ENCODE results near the gene PPP3CA. TPM values are rescaled to one million over a fixed set of nuclear protein-coding genes. Genes with fewer than 3 reads are reported as not detected.

Gene PPP3CA
- total and polyA plus RNA-seq, 2 of the 13 experiments (the other 11 are each of a cell fraction or from before 2014, with no cell fraction given), result 4.8 to 13.2 TPM

DNA sequence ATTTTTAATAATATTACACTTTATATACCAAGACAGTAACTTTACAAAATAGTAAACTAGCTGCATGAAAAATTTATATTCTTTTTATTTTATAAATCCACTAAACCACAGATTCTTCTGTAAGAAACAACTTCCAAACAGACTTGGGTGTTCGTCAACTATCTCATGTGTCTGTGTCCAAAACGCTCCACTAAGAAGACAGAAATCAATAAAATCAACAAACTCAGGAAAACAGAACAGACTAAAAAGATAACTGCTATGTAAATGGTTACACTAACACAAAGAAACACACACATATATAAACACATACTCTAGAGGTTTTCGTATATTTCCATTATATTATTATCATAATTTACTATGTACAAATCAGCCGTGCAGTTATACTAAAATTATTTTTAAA, 158.4 kb downstream of the PPP3CA start:
- Histone ChIP-seq H4K20me1 (ENCODE audit: insufficient read depth, low read length) (no peaks in the 10 kb centered on the region), H3K9ac (ENCODE audit: insufficient read depth, low read depth, low read length) (no peak overlapping the region), H3K79me2 (ENCODE audit: insufficient read depth, low read length) (no peaks in the 10 kb centered on the region), H3K27me3 (ENCODE audit: control insufficient read depth in 1 of 2, insufficient read depth in 2 of 2, low read length in 2 of 2) (no peaks in the 10 kb centered on the region), H3K9me3 (ENCODE audit: low read length) (no peaks in the 10 kb centered on the region), H2AFZ (ENCODE audit: low read length) (no peak overlapping the region), H3K4me1 (ENCODE audit: insufficient read depth, low read length) (peaks cover 41% of the 10 kb centered on the region), H3K4me3 (replicated peaks in 1 of 3; ENCODE audit: insufficient read depth in 1 of 3, low read depth in 2 of 3, low read length in 3 of 3) (no peak overlapping the region), H3K27ac (ENCODE audit: extremely low read length, insufficient read depth, low read length) (peak overlapping the region; percentile 52), H3K36me3 (replicated peaks in 1 of 2; ENCODE audit: control insufficient read depth in 1 of 2, insufficient read depth in 2 of 2, low read length in 2 of 2) (no peaks in the 10 kb centered on the region), H3K4me2 (ENCODE audit: low read depth, low read length) (no peak overlapping the region)
- intact Hi-C loops (cut with micrococcal nuclease; ENCODE audit: unreplicated experiment) (loop anchor here (5.0 kb wide), 1 partner anchor 158 kb away; the partner anchor contains the start of gene PPP3CA), in situ Hi-C loops (cut with HindIII; ENCODE audit: extremely low pct_ligation_motif_present, low pct_unique_long_range_greater_than_20kb) (no loop called here)
- FAIRE-seq (no peak), ATAC-seq (peak; percentile 61), DNase-seq (ENCODE audit: low spot score) (no peak)
- 43% methylated on average over 4 of the region's 4 CpGs for WGBS (ENCODE audit: low lambda C conversion rate)
- ChIA-PET POLR2A (interaction anchor here (1.5 kb wide), 1 partner anchor 159 kb away, joined by 3 read pairs; the partner anchor contains the start of gene PPP3CA), CTCF (ENCODE audit: low intra/inter-chr PET ratio, low total read pairs) (no interaction called here)
- BruUV-seq (replicated peaks), result no TSS peak
- no peak for TF ChIP-seq ZFX (CRISPR knock-in tag; IDR thresholded peaks at IDR 0.05; ENCODE audit: low read depth)
- TF ChIP-seq ZNF543 (CRISPR knock-in tag; IDR thresholded peaks at IDR 0.05), result no peak
- no peak for TF ChIP-seq SOX13 (IDR thresholded peaks at IDR 0.05)
- peak in 1 of 2 experiments; percentile 51; a peak in 1 of 4 replicates for TF ChIP-seq SOX13 (CRISPR knock-in tag; conservative IDR thresholded peaks at IDR 0.05 in 1 of 2, IDR thresholded peaks at IDR 0.05 in 1 of 2)
- TF ChIP-seq, protein P1, sequence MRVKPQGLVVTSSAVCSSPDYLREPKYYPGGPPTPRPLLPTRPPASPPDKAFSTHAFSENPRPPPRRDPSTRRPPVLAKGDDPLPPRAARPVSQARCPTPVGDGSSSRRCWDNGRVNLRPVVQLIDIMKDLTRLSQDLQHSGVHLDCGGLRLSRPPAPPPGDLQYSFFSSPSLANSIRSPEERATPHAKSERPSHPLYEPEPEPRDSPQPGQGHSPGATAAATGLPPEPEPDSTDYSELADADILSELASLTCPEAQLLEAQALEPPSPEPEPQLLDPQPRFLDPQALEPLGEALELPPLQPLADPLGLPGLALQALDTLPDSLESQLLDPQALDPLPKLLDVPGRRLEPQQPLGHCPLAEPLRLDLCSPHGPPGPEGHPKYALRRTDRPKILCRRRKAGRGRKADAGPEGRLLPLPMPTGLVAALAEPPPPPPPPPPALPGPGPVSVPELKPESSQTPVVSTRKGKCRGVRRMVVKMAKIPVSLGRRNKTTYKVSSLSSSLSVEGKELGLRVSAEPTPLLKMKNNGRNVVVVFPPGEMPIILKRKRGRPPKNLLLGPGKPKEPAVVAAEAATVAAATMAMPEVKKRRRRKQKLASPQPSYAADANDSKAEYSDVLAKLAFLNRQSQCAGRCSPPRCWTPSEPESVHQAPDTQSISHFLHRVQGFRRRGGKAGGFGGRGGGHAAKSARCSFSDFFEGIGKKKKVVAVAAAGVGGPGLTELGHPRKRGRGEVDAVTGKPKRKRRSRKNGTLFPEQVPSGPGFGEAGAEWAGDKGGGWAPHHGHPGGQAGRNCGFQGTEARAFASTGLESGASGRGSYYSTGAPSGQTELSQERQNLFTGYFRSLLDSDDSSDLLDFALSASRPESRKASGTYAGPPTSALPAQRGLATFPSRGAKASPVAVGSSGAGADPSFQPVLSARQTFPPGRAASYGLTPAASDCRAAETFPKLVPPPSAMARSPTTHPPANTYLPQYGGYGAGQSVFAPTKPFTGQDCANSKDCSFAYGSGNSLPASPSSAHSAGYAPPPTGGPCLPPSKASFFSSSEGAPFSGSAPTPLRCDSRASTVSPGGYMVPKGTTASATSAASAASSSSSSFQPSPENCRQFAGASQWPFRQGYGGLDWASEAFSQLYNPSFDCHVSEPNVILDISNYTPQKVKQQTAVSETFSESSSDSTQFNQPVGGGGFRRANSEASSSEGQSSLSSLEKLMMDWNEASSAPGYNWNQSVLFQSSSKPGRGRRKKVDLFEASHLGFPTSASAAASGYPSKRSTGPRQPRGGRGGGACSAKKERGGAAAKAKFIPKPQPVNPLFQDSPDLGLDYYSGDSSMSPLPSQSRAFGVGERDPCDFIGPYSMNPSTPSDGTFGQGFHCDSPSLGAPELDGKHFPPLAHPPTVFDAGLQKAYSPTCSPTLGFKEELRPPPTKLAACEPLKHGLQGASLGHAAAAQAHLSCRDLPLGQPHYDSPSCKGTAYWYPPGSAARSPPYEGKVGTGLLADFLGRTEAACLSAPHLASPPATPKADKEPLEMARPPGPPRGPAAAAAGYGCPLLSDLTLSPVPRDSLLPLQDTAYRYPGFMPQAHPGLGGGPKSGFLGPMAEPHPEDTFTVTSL (CRISPR knock-in tag; IDR thresholded peaks at IDR 0.05; ENCODE audit: borderline replicate concordance), result peak; percentile 66; the same call in 1 of the 2 replicates
- TF ChIP-seq RBAK (CRISPR knock-in tag; IDR thresholded peaks at IDR 0.05), result no peak
- TF ChIP-seq, protein P2, sequence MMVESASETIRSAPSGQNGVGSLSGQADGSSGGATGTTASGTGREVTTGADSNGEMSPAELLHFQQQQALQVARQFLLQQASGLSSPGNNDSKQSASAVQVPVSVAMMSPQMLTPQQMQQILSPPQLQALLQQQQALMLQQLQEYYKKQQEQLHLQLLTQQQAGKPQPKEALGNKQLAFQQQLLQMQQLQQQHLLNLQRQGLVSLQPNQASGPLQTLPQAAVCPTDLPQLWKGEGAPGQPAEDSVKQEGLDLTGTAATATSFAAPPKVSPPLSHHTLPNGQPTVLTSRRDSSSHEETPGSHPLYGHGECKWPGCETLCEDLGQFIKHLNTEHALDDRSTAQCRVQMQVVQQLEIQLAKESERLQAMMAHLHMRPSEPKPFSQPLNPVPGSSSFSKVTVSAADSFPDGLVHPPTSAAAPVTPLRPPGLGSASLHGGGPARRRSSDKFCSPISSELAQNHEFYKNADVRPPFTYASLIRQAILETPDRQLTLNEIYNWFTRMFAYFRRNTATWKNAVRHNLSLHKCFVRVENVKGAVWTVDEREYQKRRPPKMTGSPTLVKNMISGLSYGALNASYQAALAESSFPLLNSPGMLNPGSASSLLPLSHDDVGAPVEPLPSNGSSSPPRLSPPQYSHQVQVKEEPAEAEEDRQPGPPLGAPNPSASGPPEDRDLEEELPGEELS (CRISPR knock-in tag; IDR thresholded peaks at IDR 0.05), result peak; percentile 60
- TF ChIP-seq DMTF1 (CRISPR knock-in tag; IDR thresholded peaks at IDR 0.05), result no peak
- TF ChIP-seq KDM2A (CRISPR knock-in tag; IDR thresholded peaks at IDR 0.05; ENCODE audit: borderline replicate concordance, low read depth), result no peak
- TF ChIP-seq ZNF530 (CRISPR knock-in tag; IDR thresholded peaks at IDR 0.05; ENCODE audit: low read depth), result no peak
- TF ChIP-seq ZNF256 (CRISPR knock-in tag; conservative IDR thresholded peaks at IDR 0.05), result no peak
- TF ChIP-seq NFIC (IDR thresholded peaks at IDR 0.05; ENCODE audit: low read length), result peak; percentile 43; the same call in 1 of the 2 replicates
- TF ChIP-seq MAFG (CRISPR knock-in tag; IDR thresholded peaks at IDR 0.05), result no peak
- TF ChIP-seq NR2F6 (IDR thresholded peaks at IDR 0.05), result no peak
- TF ChIP-seq NR2F6 (CRISPR knock-in tag; IDR thresholded peaks at IDR 0.05), result no peak
- no peak for TF ChIP-seq ZNF737 (CRISPR knock-in tag; IDR thresholded peaks at IDR 0.05; ENCODE audit: borderline replicate concordance)
- TF ChIP-seq MAFF (IDR thresholded peaks at IDR 0.05; ENCODE audit: low read depth, low read length), result no peak
